Lower leg skin (tissue), 4 donors: ENCODE data around the gene EXPH5. TPM values are rescaled to one million over a fixed set of nuclear protein-coding genes. Genes with fewer than 3 reads are reported as not detected.

ENCODE experiments used
- DNase-seq, 2 donors: peaks; one replicate each; pipeline ENCODE4 v3.0.0-alpha.2; 2019; ENCODE audit warnings: low spot score in 2 of 2
- H3K4me3 ChIP-seq: fragments of 200-600 bp; sonication (generic); 2 replicates; pipeline ENCODE4 v1.5.1; 2017; ENCODE audit warnings: mild to moderate bottlenecking, low read depth; ENCODE audit not compliant: poor library complexity, severe bottlenecking
- CTCF ChIP-seq, 3 donors: fragments of 450-650 bp; IDR thresholded peaks; one replicate each; pipeline ENCODE4 v1.5.1; 2016; ENCODE audit warnings: antibody characterized with exemption in 3 of 3, mild to moderate bottlenecking in 3 of 3, moderate library complexity in 2 of 3
- POLR2A ChIP-seq, 2 donors: fragments of 450-650 bp; IDR thresholded peaks; one replicate each; pipeline ENCODE4 v1.6.1; 2016 to 2017; ENCODE audit warnings: antibody characterized with exemption in 2 of 2, mild to moderate bottlenecking in 1 of 2, moderate library complexity in 1 of 2
- WGBS, 2 donors: methylation state at CpG; one replicate each; pipeline ENCODE4 v1.1.5; 2018; 5-methylcytosine and 5-hydroxymethylcytosine counted together
- intact Hi-C: fragments of 100-400 bp; cut with DNase I; formaldehyde crosslinking; loops from one replicate; pipeline ENCODE4 v1.15.0; 2023; ENCODE audit warnings: low total_unique reads
- total RNA-seq, 4 donors: library from RNA; depleted of rRNA; stranded (reverse); fragments of >200 nt; gene quantifications; one replicate each; pipeline ENCODE4 v1.1.0, GENCODE V29; 2016

EXPH5 gene
- total RNA-seq, 4 donors from 2014 or later: 122 to 160 (median 139) TPM

- no peak overlapping the region for H3K4me3 ChIP-seq
- intact Hi-C loops: no loop called here
- no peak for DNase-seq
- no peak for TF ChIP-seq POLR2A (IDR thresholded peaks at IDR 0.05)
- no peak for TF ChIP-seq CTCF (IDR thresholded peaks at IDR 0.05)
- WGBS, 2 donors: 26 to 28% methylated on average over 2 of the region's 2 CpGs
These were observed 3.1 kb upstream of the EXPH5 start for GRCh38 chr11:108596701-108597100.

- 10 to 19% methylated on average over 5 of the region's 5 CpGs for WGBS, 2 donors
- intact Hi-C loops: no loop called here
- TF ChIP-seq CTCF (IDR thresholded peaks at IDR 0.05) (no peak), POLR2A (IDR thresholded peaks at IDR 0.05) (no peak)
- no peak for DNase-seq
- no peak overlapping the region for H3K4me3 ChIP-seq
These were observed 411 bp upstream of the EXPH5 start for GRCh38 chr11:108593923-108594434.

GRCh38 chr11:108592591-108593213 lies 866 bp downstream of the EXPH5 start:
- no peak for TF ChIP-seq CTCF (IDR thresholded peaks at IDR 0.05)
- TF ChIP-seq POLR2A (IDR thresholded peaks at IDR 0.05): no peak
- intact Hi-C loops: no loop called here
- 2 to 7% methylated on average over 7 to 24 of the region's 43 CpGs for WGBS, 2 donors
- H3K4me3 ChIP-seq: peak overlapping the region; percentile 82
- DNase-seq: peak in 1 of 2 donors; percentile 91

- 53 to 63% methylated on average over 4 of the region's 4 CpGs for WGBS, 2 donors
- intact Hi-C loops: no loop called here
- no peak overlapping the region for H3K4me3 ChIP-seq
- no peak for DNase-seq
- TF ChIP-seq CTCF (IDR thresholded peaks at IDR 0.05) (no peak), POLR2A (IDR thresholded peaks at IDR 0.05) (no peak)
These were observed 1.7 kb downstream of the EXPH5 start for GRCh38 chr11:108591893-108592292.

GRCh38 chr11:108589136-108589535 lies 4.4 kb downstream of the EXPH5 start:
- TF ChIP-seq POLR2A (IDR thresholded peaks at IDR 0.05) (no peak), CTCF (IDR thresholded peaks at IDR 0.05) (no peak)
- H3K4me3 ChIP-seq: no peak overlapping the region
- intact Hi-C loops: no loop called here
- 23 to 35% methylated on average over 1 of the region's 1 CpG for WGBS, 2 donors
- no peak for DNase-seq

GRCh38 chr11:108588287-108588686 lies 5.3 kb downstream of the EXPH5 start:
- WGBS, 2 donors: 47 to 51% methylated on average over 2 of the region's 2 CpGs
- no peak overlapping the region for H3K4me3 ChIP-seq
- no peak for DNase-seq
- TF ChIP-seq CTCF (IDR thresholded peaks at IDR 0.05) (no peak), POLR2A (IDR thresholded peaks at IDR 0.05) (no peak)
- intact Hi-C loops: no loop called here
